Panc1 (cell line): ENCODE results near the gene POC1B. TPM values are rescaled to one million over a fixed set of nuclear protein-coding genes. Genes with fewer than 3 reads are reported as not detected.

Experiments
- ATAC-seq: fragments of 200-7000 bp; cut with Tn5 transposase; 2 replicates; pipeline ENCODE4 v1.9.1; 2020; ENCODE audit warnings: mild to moderate bottlenecking, moderate library complexity
- BruUV-seq: library from RNA; stranded (reverse); fragments of 400-500 nt; replicated peaks from 2 replicates; lab custom pipeline; 2021; lab: Mats Ljungman, UMichigan
- CTCF ChIA-PET: fragments of 300-600 bp; sonication (Branson Sonifier 250); formaldehyde crosslinking; loops from one replicate; lab custom pipeline; 2022; ENCODE audit warnings: antibody characterized with exemption; lab: Charles Lee
- POLR2A ChIA-PET: fragments of 300-600 bp; sonication (Branson Sonifier 250); formaldehyde crosslinking; loops from one replicate; lab custom pipeline; 2022; ENCODE audit warnings: antibody characterized with exemption; lab: Charles Lee
- DNase-seq: peaks from one replicate; pipeline ENCODE4 v3.0.0-alpha.2; 2010; ENCODE audit warnings: low read depth, low spot score
- H3K27ac ChIP-seq: 2 replicates; pipeline ENCODE4 v1.5.1; 2011; ENCODE audit warnings: mild to moderate bottlenecking, low read length, inconsistent platforms
- H3K27me3 ChIP-seq: fragments of 200-500 bp; sonication (Bioruptor generic); 2 replicates; pipeline ENCODE4 v1.6.0; 2014; ENCODE audit warnings: low read length, inconsistent platforms; ENCODE audit not compliant: control insufficient read depth, insufficient read depth
- H3K36me3 ChIP-seq: fragments of 200-500 bp; sonication (Bioruptor generic); 2 replicates; pipeline ENCODE4 v1.5.1; 2014; ENCODE audit warnings: inconsistent platforms, mild to moderate bottlenecking, low read length, moderate library complexity; ENCODE audit not compliant: control insufficient read depth, insufficient read depth
- H3K4me1 ChIP-seq: 2 replicates; pipeline ENCODE4 v1.5.1; 2011; ENCODE audit warnings: inconsistent platforms, mild to moderate bottlenecking, low read length, moderate library complexity; ENCODE audit not compliant: control insufficient read depth, insufficient read depth
- H3K4me3 ChIP-seq, 2 experiments: 2 replicates each; pipeline ENCODE4 v1.5.1; 2011 to 2012; ENCODE audit warnings: low read depth in 2 of 2, low read length in 2 of 2, mild to moderate bottlenecking in 2 of 2, inconsistent platforms in 1 of 2, moderate library complexity in 1 of 2
- H3K9me3 ChIP-seq: fragments of 200-500 bp; sonication (Bioruptor generic); 2 replicates; pipeline ENCODE4 v1.5.1; 2014; ENCODE audit warnings: low read depth, mild to moderate bottlenecking, inconsistent platforms, low read length, moderate library complexity; ENCODE audit not compliant: control insufficient read depth, insufficient read depth
- POLR2AphosphoS5 ChIP-seq: IDR thresholded peaks from 2 replicates; pipeline ENCODE4 v1.6.1; 2012; ENCODE audit warnings: mild to moderate bottlenecking, low read depth, low read length, moderate library complexity
- SIN3A ChIP-seq: IDR thresholded peaks from 2 replicates; pipeline ENCODE4 v1.6.1; 2012; ENCODE audit warnings: low read depth, mild to moderate bottlenecking, low read length, moderate library complexity, borderline replicate concordance; ENCODE audit not compliant: insufficient read depth
- TCF7L2 ChIP-seq: IDR thresholded peaks from 2 replicates; pipeline ENCODE4 v1.6.1; 2011; ENCODE audit warnings: mild to moderate bottlenecking, low read depth, low read length, inconsistent platforms
- in situ Hi-C: cut with HindIII; loops from 2 replicates; pipeline ENCODE4 v1.10.0; 2016; ENCODE audit warnings: low sequenced_read_pairs, low pct_unique_long_range_greater_than_20kb
- intact Hi-C: fragments of 100-400 bp; cut with micrococcal nuclease; formaldehyde crosslinking; loops from one replicate; pipeline ENCODE4 v1.10.0; 2022; ENCODE audit not compliant: unreplicated experiment
- total RNA-seq: library from RNA; stranded (reverse); gene quantifications from one replicate; pipeline ENCODE4 v1.2.1, GENCODE V29; 2021; ENCODE audit not compliant: unreplicated experiment
- TF ChIP-seq, protein P1 (sequence below), 2 experiments: IDR thresholded peaks; 2 replicates each; pipeline ENCODE4 v1.6.1; 2011 to 2012; ENCODE audit warnings: low read depth in 2 of 2, control low read depth in 1 of 2, low read length in 1 of 2, mild to moderate bottlenecking in 1 of 2, moderate library complexity in 1 of 2; ENCODE audit not compliant: insufficient read depth in 1 of 2
- TF ChIP-seq, protein P2 (sequence below): fragments of 450-650 bp; IDR thresholded peaks from 2 replicates; pipeline ENCODE4 v1.5.1; 2017; ENCODE audit warnings: mild to moderate bottlenecking

Gene POC1B
- total RNA-seq, 1 experiment from 2014 or later = 7.3 TPM

DNA sequence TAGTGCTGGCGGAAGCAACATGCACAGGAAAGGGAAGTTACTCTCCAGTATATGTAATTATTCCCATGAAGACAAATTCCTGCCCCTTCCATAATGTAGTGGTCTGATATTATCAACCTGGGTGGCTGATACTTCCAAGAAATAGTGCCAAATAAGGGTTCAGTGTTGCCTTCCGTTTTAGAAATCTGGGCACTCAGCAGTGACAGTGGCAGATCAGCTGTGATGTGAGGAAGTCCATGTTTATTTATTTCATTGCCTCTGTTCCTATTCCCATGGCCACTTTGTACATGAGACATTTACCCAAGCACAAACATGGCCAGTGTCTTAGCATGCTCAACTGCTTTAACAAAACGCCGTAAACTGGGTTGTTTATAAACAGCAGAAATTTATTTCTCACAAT, 20.3 kb upstream of the POC1B start:
- Histone ChIP-seq H3K27ac (no peak overlapping the region), H3K9me3 (no peaks in the 10 kb centered on the region), H3K27me3 (no peaks in the 10 kb centered on the region), H3K4me1 (no peaks in the 10 kb centered on the region), H3K4me3 (no peak overlapping the region), H3K36me3 (no peaks in the 10 kb centered on the region)
- intact Hi-C loops (loop anchor here (10.0 kb wide), 2 partner anchors 559 to 1399 kb away; no protein-coding TSS in a partner anchor), in situ Hi-C loops (no loop called here)
- ChIA-PET POLR2A (no interaction called here), CTCF (no interaction called here)
- TF ChIP-seq, protein P1, sequence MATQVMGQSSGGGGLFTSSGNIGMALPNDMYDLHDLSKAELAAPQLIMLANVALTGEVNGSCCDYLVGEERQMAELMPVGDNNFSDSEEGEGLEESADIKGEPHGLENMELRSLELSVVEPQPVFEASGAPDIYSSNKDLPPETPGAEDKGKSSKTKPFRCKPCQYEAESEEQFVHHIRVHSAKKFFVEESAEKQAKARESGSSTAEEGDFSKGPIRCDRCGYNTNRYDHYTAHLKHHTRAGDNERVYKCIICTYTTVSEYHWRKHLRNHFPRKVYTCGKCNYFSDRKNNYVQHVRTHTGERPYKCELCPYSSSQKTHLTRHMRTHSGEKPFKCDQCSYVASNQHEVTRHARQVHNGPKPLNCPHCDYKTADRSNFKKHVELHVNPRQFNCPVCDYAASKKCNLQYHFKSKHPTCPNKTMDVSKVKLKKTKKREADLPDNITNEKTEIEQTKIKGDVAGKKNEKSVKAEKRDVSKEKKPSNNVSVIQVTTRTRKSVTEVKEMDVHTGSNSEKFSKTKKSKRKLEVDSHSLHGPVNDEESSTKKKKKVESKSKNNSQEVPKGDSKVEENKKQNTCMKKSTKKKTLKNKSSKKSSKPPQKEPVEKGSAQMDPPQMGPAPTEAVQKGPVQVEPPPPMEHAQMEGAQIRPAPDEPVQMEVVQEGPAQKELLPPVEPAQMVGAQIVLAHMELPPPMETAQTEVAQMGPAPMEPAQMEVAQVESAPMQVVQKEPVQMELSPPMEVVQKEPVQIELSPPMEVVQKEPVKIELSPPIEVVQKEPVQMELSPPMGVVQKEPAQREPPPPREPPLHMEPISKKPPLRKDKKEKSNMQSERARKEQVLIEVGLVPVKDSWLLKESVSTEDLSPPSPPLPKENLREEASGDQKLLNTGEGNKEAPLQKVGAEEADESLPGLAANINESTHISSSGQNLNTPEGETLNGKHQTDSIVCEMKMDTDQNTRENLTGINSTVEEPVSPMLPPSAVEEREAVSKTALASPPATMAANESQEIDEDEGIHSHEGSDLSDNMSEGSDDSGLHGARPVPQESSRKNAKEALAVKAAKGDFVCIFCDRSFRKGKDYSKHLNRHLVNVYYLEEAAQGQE (IDR thresholded peaks at IDR 0.05; ENCODE audit: insufficient read depth in 1 of 2, low read depth in 2 of 2, low read length in 1 of 2) = no peak
- TF ChIP-seq TCF7L2 = no peak
- TF ChIP-seq, protein P2, sequence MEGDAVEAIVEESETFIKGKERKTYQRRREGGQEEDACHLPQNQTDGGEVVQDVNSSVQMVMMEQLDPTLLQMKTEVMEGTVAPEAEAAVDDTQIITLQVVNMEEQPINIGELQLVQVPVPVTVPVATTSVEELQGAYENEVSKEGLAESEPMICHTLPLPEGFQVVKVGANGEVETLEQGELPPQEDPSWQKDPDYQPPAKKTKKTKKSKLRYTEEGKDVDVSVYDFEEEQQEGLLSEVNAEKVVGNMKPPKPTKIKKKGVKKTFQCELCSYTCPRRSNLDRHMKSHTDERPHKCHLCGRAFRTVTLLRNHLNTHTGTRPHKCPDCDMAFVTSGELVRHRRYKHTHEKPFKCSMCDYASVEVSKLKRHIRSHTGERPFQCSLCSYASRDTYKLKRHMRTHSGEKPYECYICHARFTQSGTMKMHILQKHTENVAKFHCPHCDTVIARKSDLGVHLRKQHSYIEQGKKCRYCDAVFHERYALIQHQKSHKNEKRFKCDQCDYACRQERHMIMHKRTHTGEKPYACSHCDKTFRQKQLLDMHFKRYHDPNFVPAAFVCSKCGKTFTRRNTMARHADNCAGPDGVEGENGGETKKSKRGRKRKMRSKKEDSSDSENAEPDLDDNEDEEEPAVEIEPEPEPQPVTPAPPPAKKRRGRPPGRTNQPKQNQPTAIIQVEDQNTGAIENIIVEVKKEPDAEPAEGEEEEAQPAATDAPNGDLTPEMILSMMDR = no peak
- no peak for TF ChIP-seq POLR2AphosphoS5
- no peak for TF ChIP-seq SIN3A
- ATAC-seq = no peak
- BruUV-seq = no TSS peak
- no peak for DNase-seq

DNA sequence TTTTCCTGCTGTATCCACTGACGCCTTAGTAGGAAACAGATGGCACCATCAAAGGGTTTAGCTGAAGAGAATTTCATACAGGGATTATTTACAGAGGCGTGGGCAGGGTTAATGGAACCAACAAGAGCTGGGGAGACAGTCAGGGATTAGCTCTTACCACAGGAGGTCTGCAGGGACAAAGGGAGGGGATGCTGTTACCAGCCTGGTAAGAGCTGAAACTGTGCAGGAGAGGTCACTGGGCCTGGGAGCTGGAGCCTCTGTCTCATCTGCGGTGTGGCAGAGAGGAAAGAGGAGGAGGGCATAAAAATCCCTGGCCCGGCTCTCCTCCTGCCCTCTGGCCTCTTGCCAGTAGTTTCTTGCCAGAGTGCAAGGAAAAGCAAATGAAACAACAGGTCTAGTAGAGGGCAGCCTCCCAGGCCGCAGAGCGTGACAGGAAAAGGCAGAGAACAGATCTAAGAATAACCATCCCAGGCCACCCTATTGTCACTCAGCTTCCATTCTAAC, 18.9 kb upstream of the POC1B start:
- no peak for DNase-seq
- in situ Hi-C loops = no loop called here
- no peak overlapping the region for H3K27ac ChIP-seq
- CTCF ChIA-PET = interaction anchor here (0.6 kb wide), 3 partner anchors 21 to 970 kb away, joined by 3 to 6 read pairs (median 3); no protein-coding TSS in a partner anchor
- no peak overlapping the region for H3K4me3 ChIP-seq
- no peaks in the 10 kb centered on the region for H3K4me1 ChIP-seq
- TF ChIP-seq TCF7L2 (no peak), SIN3A (no peak), POLR2AphosphoS5 (no peak)
- TF ChIP-seq, protein P1 (IDR thresholded peaks at IDR 0.05; ENCODE audit: insufficient read depth in 1 of 2, low read depth in 2 of 2, low read length in 1 of 2) = no peak
- TF ChIP-seq, protein P2 = no peak
- BruUV-seq = no TSS peak
- POLR2A ChIA-PET = interaction anchor here (0.5 to 0.7 kb wide), 3 partner anchors 180 to 665 kb away, joined by 3 to 15 read pairs (median 3); no protein-coding TSS in a partner anchor
- intact Hi-C loops = loop anchor here (5.0 to 10.0 kb wide), 3 partner anchors 163 to 1400 kb away; partner anchors contain the start of gene ATP2B1
- H3K9me3 ChIP-seq = no peaks in the 10 kb centered on the region
- ATAC-seq = no peak
- H3K36me3 ChIP-seq = no peaks in the 10 kb centered on the region
- H3K27me3 ChIP-seq = no peaks in the 10 kb centered on the region
